OCI-LY1 (cell line): ENCODE data around the gene TCERG1.

Experiments used
- H2AFZ ChIP-seq: fragments of 200-600 bp; sonication (generic), shearing (Covaris generic); 2 replicates; pipeline ENCODE4 v1.6.0; 2014; ENCODE audit warnings: antibody characterized with exemption, mild to moderate bottlenecking, low read length
- H3F3A ChIP-seq: fragments of 200-600 bp; sonication (generic), shearing (Covaris generic); 2 replicates; pipeline ENCODE4 v1.6.0; 2014; ENCODE audit warnings: mild to moderate bottlenecking, antibody characterized with exemption, low read length, moderate library complexity; ENCODE audit not compliant: insufficient read depth
- H3K27ac ChIP-seq: fragments of 200-600 bp; sonication (generic); 2 replicates; pipeline ENCODE4 v1.5.1; 2014; ENCODE audit warnings: low read length, mixed run types, mild to moderate bottlenecking, low read depth; ENCODE audit not compliant: poor library complexity, severe bottlenecking
- H3K27me3 ChIP-seq: fragments of 200-600 bp; sonication (generic); 2 replicates; pipeline ENCODE4 v1.6.0; 2014; ENCODE audit warnings: antibody characterized with exemption, mild to moderate bottlenecking, low read length, moderate library complexity; ENCODE audit not compliant: insufficient read depth
- H3K36me3 ChIP-seq: fragments of 200-600 bp; sonication (generic); 2 replicates; pipeline ENCODE4 v1.6.1; 2014; ENCODE audit warnings: mild to moderate bottlenecking, antibody characterized with exemption, low read length, moderate library complexity, mixed read lengths; ENCODE audit not compliant: insufficient read depth
- H3K4me1 ChIP-seq: fragments of 200-600 bp; sonication (generic); 2 replicates; pipeline ENCODE4 v1.5.1; 2014; ENCODE audit warnings: mild to moderate bottlenecking, low read length, moderate library complexity; ENCODE audit not compliant: insufficient read depth, severe bottlenecking
- H3K4me2 ChIP-seq: fragments of 200-600 bp; sonication (generic), shearing (Covaris generic); 2 replicates; pipeline ENCODE4 v1.6.1; 2014; ENCODE audit warnings: low read length
- H3K4me3 ChIP-seq: fragments of 200-600 bp; sonication (generic); 2 replicates; pipeline ENCODE4 v1.5.1; 2014; ENCODE audit warnings: low read length, low read depth, mild to moderate bottlenecking, mixed read lengths; ENCODE audit not compliant: poor library complexity, severe bottlenecking
- H3K79me2 ChIP-seq: fragments of 200-600 bp; shearing (Covaris generic); 2 replicates; pipeline ENCODE4 v1.6.1; 2016; ENCODE audit warnings: mixed run types, low read length, mixed read lengths; ENCODE audit not compliant: insufficient read depth
- H3K9ac ChIP-seq: fragments of 200-600 bp; sonication (generic), shearing (Covaris generic); 2 replicates; pipeline ENCODE4 v1.6.1; 2014; ENCODE audit warnings: mild to moderate bottlenecking, low read length, mixed read lengths
- H3K9me2 ChIP-seq: fragments of 200-600 bp; sonication (generic), shearing (Covaris generic); 2 replicates; pipeline ENCODE4 v1.6.1; 2014; ENCODE audit warnings: low read depth, mild to moderate bottlenecking, low read length, mixed read lengths
- H3K9me3 ChIP-seq: fragments of 200-600 bp; shearing (Covaris generic); 2 replicates; pipeline ENCODE4 v1.6.1; 2014; ENCODE audit warnings: low read length, mixed read lengths
- H4K20me1 ChIP-seq: fragments of 200-600 bp; sonication (generic), shearing (Covaris generic); 2 replicates; pipeline ENCODE4 v1.6.0; 2016; ENCODE audit warnings: mild to moderate bottlenecking, low read length; ENCODE audit not compliant: insufficient read depth
- EZH2 ChIP-seq: fragments of 200-600 bp; sonication (generic), shearing (Covaris generic); IDR thresholded peaks from 2 replicates; pipeline ENCODE4 v1.8.0; 2017; ENCODE audit warnings: borderline replicate concordance, mixed run types, mild to moderate bottlenecking, antibody characterized with exemption, low read length, moderate library complexity, mixed read lengths
- TF ChIP-seq, protein P1 (sequence below): fragments of 200-600 bp; sonication (generic), shearing (Covaris generic); IDR thresholded peaks from 2 replicates; pipeline ENCODE4 v1.5.1; 2017; ENCODE audit warnings: mild to moderate bottlenecking, antibody characterized with exemption, low read length, moderate library complexity, mixed read lengths

Gene TCERG1

DNA sequence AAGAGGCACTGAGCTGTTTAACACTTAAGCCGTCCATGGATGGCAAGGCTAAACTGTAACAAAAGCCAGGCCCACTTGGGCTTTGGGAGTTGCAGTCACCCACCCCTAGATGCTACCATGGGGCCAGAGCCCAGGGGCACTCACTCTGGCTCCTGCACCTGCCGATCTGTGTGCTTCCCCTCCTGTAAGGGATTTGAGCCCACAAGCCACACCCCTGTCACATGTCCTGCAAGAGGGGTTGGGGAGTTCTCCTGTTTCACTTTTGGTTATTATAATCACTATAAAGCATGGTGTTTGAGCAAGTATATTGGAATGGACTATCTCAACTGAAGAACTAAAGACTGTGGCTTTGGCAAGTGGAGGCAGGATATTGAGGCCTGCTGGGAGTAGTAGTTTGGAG, 82.9 kb downstream of the TCERG1 start:
- Histone ChIP-seq H3K4me3 (no peak overlapping the region), H3K4me1 (no peaks in the 10 kb centered on the region), H4K20me1 (no peaks in the 10 kb centered on the region), H2AFZ (no peak overlapping the region), H3K9ac (no peak overlapping the region), H3K9me3 (no peaks in the 10 kb centered on the region), H3K27ac (no peak overlapping the region), H3K27me3 (no peaks in the 10 kb centered on the region), H3K4me2 (no peak overlapping the region), H3K36me3 (no peaks in the 10 kb centered on the region), H3K9me2 (no peaks in the 10 kb centered on the region), H3F3A (no peaks in the 10 kb centered on the region), H3K79me2 (no peaks in the 10 kb centered on the region)
- no peak for TF ChIP-seq EZH2
- TF ChIP-seq, protein P1, sequence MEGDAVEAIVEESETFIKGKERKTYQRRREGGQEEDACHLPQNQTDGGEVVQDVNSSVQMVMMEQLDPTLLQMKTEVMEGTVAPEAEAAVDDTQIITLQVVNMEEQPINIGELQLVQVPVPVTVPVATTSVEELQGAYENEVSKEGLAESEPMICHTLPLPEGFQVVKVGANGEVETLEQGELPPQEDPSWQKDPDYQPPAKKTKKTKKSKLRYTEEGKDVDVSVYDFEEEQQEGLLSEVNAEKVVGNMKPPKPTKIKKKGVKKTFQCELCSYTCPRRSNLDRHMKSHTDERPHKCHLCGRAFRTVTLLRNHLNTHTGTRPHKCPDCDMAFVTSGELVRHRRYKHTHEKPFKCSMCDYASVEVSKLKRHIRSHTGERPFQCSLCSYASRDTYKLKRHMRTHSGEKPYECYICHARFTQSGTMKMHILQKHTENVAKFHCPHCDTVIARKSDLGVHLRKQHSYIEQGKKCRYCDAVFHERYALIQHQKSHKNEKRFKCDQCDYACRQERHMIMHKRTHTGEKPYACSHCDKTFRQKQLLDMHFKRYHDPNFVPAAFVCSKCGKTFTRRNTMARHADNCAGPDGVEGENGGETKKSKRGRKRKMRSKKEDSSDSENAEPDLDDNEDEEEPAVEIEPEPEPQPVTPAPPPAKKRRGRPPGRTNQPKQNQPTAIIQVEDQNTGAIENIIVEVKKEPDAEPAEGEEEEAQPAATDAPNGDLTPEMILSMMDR: no peak

- Histone ChIP-seq H3K9me3 (no peaks in the 10 kb centered on the region), H3K27ac (no peak overlapping the region), H3K9ac (no peak overlapping the region), H3K36me3 (no peaks in the 10 kb centered on the region), H3K9me2 (no peaks in the 10 kb centered on the region), H4K20me1 (no peaks in the 10 kb centered on the region), H3K4me1 (no peaks in the 10 kb centered on the region), H3K4me2 (no peak overlapping the region), H2AFZ (no peak overlapping the region), H3K4me3 (no peak overlapping the region), H3K79me2 (no peaks in the 10 kb centered on the region), H3F3A (no peaks in the 10 kb centered on the region), H3K27me3 (no peaks in the 10 kb centered on the region)
- TF ChIP-seq EZH2: no peak
- TF ChIP-seq, protein P1: peak; percentile 89
Observed at GRCh38 chr5:146533260-146533857, 86.2 kb downstream of the TCERG1 start.

- Histone ChIP-seq H3K4me1 (no peaks in the 10 kb centered on the region), H3K79me2 (no peaks in the 10 kb centered on the region), H3K36me3 (no peaks in the 10 kb centered on the region), H3K9me2 (no peaks in the 10 kb centered on the region), H3K27me3 (no peaks in the 10 kb centered on the region), H3K9ac (no peak overlapping the region), H2AFZ (no peak overlapping the region), H3K4me2 (no peak overlapping the region), H3K27ac (no peak overlapping the region), H3K4me3 (no peak overlapping the region), H3K9me3 (no peaks in the 10 kb centered on the region), H4K20me1 (no peaks in the 10 kb centered on the region), H3F3A (no peaks in the 10 kb centered on the region)
- TF ChIP-seq EZH2: no peak
- TF ChIP-seq, protein P1: no peak
Observed at GRCh38 chr5:146533882-146534281, 86.7 kb downstream of the TCERG1 start.
